ENCODE data around the gene INS. TPM values are rescaled to one million over a fixed set of nuclear protein-coding genes. Genes with fewer than 3 reads are reported as not detected.

The INS gene
- total and polyA plus RNA-seq, 11 donors = 0.67 to 1.8 TPM; not detected in 9

GRCh38 chr11:2164861-2165555 is 4.0 kb upstream of the INS start:
- Histone ChIP-seq H3K36me3 (no peaks in the 10 kb centered on the region), H3K27me3 (peaks cover 0 to 39% (median 21%) of the 10 kb centered on the region in 9 donors), H3K27ac (no peak overlapping the region), H3K9me3 (no peaks in the 10 kb centered on the region), H3K4me3 (no peak overlapping the region), H3K4me1 (peaks cover 0 to 13% (median 6%) of the 10 kb centered on the region in 12 donors)
- intact Hi-C loops (cut with DNase I) = no loop called here
- no peak for ATAC-seq
- 82 to 90% (median 86%) methylated on average over 5 to 20 of the region's 20 CpGs for WGBS, 4 donors
- DNase-seq = no peak
- TF ChIP-seq POLR2A (IDR thresholded peaks at IDR 0.05) (no peak), CTCF (IDR thresholded peaks at IDR 0.05) (no peak)

DNA sequence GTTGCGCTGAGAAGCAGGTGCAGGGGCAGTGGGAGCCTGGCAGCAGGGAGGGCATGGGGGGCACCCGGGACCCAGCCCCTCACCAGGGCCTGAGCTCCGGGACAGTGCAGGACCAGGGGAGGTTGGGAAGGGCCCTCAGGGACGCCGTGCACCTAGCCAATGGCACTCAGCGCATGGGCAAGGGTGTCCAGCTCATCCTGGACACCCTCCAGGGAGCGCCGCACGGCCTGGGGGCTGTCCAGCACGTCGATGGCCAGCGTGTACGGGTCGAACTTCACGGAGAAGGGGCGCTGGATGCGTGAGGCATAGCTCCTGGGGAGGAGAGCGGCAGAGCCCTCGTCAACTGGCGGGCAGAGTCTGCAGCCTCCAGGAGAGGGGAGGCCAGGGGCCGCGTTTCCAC is 3.1 kb upstream of the INS start:
- intact Hi-C loops (cut with DNase I) = no loop called here
- peaks cover 0 to 39% (median 21%) of the 10 kb centered on the region in 9 donors for H3K27me3 ChIP-seq

DNA sequence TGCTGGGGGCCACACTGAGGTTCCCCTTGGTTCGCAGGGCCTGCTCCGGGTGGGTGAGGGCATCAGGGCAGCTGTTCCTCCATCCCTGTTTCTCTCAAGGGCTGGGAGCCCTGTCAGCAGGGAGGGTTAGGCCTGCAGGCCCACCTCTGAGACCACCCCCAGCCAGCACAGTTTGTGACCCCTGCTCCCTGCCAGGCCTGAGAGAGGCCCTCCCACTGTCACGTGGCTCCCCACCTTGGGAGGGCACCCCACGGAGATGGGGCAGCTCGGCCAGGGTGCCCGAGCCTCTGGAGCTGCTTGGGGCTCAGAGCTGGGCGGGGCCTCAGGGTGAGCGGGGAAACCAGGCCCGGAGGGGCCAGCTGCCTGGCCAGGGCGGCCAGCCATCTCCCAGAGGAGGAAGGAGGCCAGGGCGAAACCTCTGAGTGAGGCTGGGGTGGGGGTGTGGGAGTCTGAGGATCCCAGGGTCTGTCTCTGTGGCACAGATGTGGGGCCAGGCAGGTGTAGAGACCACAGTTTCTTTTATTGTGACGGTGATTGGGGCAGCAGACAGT is 2.5 kb upstream of the INS start:
- no peak overlapping the region for H3K4me3 ChIP-seq
- ATAC-seq (no peak), DNase-seq (no peak)
- H3K4me1 ChIP-seq = peaks cover 0 to 21% (median 6%) of the 10 kb centered on the region in 12 donors
- peaks cover 0 to 39% (median 21%) of the 10 kb centered on the region in 9 donors for H3K27me3 ChIP-seq
- H3K27ac ChIP-seq = no peak overlapping the region
- no peak for TF ChIP-seq POLR2A (IDR thresholded peaks at IDR 0.05)
- TF ChIP-seq CTCF (IDR thresholded peaks at IDR 0.05) = no peak
- no peaks in the 10 kb centered on the region for H3K36me3 ChIP-seq
- intact Hi-C loops (cut with DNase I) = no loop called here
- WGBS, 4 donors = 74 to 83% (median 81%) methylated on average over 5 to 12 of the region's 12 CpGs
- no peaks in the 10 kb centered on the region for H3K9me3 ChIP-seq

More for the DNA sequence above, 3.1 kb upstream of the INS start:
- no peaks in the 10 kb centered on the region for H3K9me3 ChIP-seq
- no peaks in the 10 kb centered on the region for H3K36me3 ChIP-seq
- TF ChIP-seq POLR2A (IDR thresholded peaks at IDR 0.05) = no peak
- TF ChIP-seq CTCF (IDR thresholded peaks at IDR 0.05) = no peak
- WGBS, 4 donors = 89 to 92% (median 91%) methylated on average over 16 to 22 of the region's 22 CpGs
- peaks cover 0 to 20% (median 6%) of the 10 kb centered on the region in 12 donors for H3K4me1 ChIP-seq
- no peak for DNase-seq
- H3K27ac ChIP-seq = no peak overlapping the region
- no peak for ATAC-seq
- H3K4me3 ChIP-seq = no peak overlapping the region

GRCh38 chr11:2159536-2160413 is 1.2 kb downstream of the INS start:
- Histone ChIP-seq H3K27ac (no peak overlapping the region), H3K27me3 (peaks cover 0 to 16% (median 3%) of the 10 kb centered on the region in 9 donors), H3K36me3 (no peaks in the 10 kb centered on the region), H3K9me3 (no peaks in the 10 kb centered on the region), H3K4me1 (peaks cover 0 to 11% (median 0%) of the 10 kb centered on the region in 12 donors), H3K4me3 (no peak overlapping the region)
- TF ChIP-seq POLR2A (IDR thresholded peaks at IDR 0.05) (no peak), CTCF (IDR thresholded peaks at IDR 0.05) (no peak)
- WGBS, 4 donors = 77 to 87% (median 83%) methylated on average over 22 to 36 of the region's 36 CpGs
- DNase-seq = no peak
- no peak for ATAC-seq
- intact Hi-C loops (cut with DNase I) = loop anchor here in 2 of 10 donors (5.0 to 10.0 kb wide), 2 partner anchors 505 to 507 kb away; no protein-coding TSS in a partner anchor
